Hepatocyte (in vitro differentiated cells): ENCODE results near the gene F12. TPM values are rescaled to one million over a fixed set of nuclear protein-coding genes. Genes with fewer than 3 reads are reported as not detected.

Source experiments
- DNase-seq: peaks from one replicate; pipeline ENCODE4 v3.0.0-alpha.2; 2016; ENCODE audit warnings: low spot score
- H2AFZ ChIP-seq: fragments of 200-600 bp; sonication (generic); 2 replicates; pipeline ENCODE4 v1.6.0; 2016; ENCODE audit warnings: antibody characterized with exemption, mild to moderate bottlenecking
- H3K27ac ChIP-seq: fragments of 200-600 bp; sonication (generic); 2 replicates; pipeline ENCODE4 v1.5.1; 2016; ENCODE audit warnings: mild to moderate bottlenecking
- H3K27me3 ChIP-seq: fragments of 200-600 bp; sonication (generic); 2 replicates; pipeline ENCODE4 v1.6.1; 2016
- H3K36me3 ChIP-seq: fragments of 200-600 bp; sonication (generic); replicated peaks from 2 replicates; pipeline ENCODE4 v1.5.1; 2016; ENCODE audit warnings: low read depth; ENCODE audit not compliant: insufficient read depth
- H3K4me1 ChIP-seq: fragments of 200-600 bp; sonication (generic); 2 replicates; pipeline ENCODE4 v1.5.1; 2016; ENCODE audit warnings: mild to moderate bottlenecking, moderate library complexity; ENCODE audit not compliant: insufficient read depth
- H3K4me2 ChIP-seq: fragments of 200-600 bp; sonication (generic); 2 replicates; pipeline ENCODE4 v1.6.0; 2016
- H3K4me3 ChIP-seq: fragments of 200-600 bp; sonication (generic); 2 replicates; pipeline ENCODE4 v1.5.1; 2016; ENCODE audit warnings: mild to moderate bottlenecking
- H3K79me2 ChIP-seq: fragments of 200-600 bp; sonication (generic); 2 replicates; pipeline ENCODE4 v1.6.0; 2017; ENCODE audit warnings: mild to moderate bottlenecking
- H3K9me2 ChIP-seq: fragments of 200-600 bp; sonication (generic); replicated peaks from 2 replicates; pipeline ENCODE4 v1.6.0; 2017; ENCODE audit warnings: mild to moderate bottlenecking; ENCODE audit not compliant: insufficient read depth
- H3K9me3 ChIP-seq: fragments of 200-600 bp; sonication (generic); 2 replicates; pipeline ENCODE4 v1.5.1; 2016; ENCODE audit warnings: low read depth, mild to moderate bottlenecking
- H4K20me1 ChIP-seq: fragments of 200-600 bp; sonication (generic); 2 replicates; pipeline ENCODE4 v1.6.0; 2016; ENCODE audit warnings: mild to moderate bottlenecking; ENCODE audit not compliant: insufficient read depth, poor library complexity, severe bottlenecking
- EZH2 ChIP-seq: fragments of 200-600 bp; sonication (generic); IDR thresholded peaks from 2 replicates; pipeline ENCODE4 v1.6.1; 2016; ENCODE audit warnings: antibody characterized with exemption, mild to moderate bottlenecking, borderline replicate concordance
- EZH2phosphoT487 ChIP-seq: fragments of 200-600 bp; sonication (generic); IDR thresholded peaks from one replicate; pipeline ENCODE4 v1.6.1; 2018; ENCODE audit warnings: antibody characterized with exemption, mild to moderate bottlenecking, low read depth, moderate library complexity; ENCODE audit not compliant: unreplicated experiment, severe bottlenecking
- WGBS: methylation state at CpG from one replicate; pipeline ENCODE4 v1.1.6; 2016; ENCODE audit warnings: low lambda C conversion rate; ENCODE audit errors: missing lambda C conversion rate; 5-methylcytosine and 5-hydroxymethylcytosine counted together
- polyA plus RNA-seq: library from polyadenylated mRNA; unstranded; fragments of >200 nt; fragmentation: Nextera tagmentation; extraction: Ambion mirVana; gene quantifications from 2 replicates; pipeline ENCODE4 v1.2.1, GENCODE V29; 2016
- total RNA-seq: library from RNA; depleted of rRNA; stranded (reverse); fragments of >200 nt; gene quantifications from 2 replicates; pipeline ENCODE4 v1.2.3, GENCODE V29; 2014
- TF ChIP-seq, protein P1 (sequence below): fragments of 200-600 bp; sonication (generic); IDR thresholded peaks from 2 replicates; pipeline ENCODE4 v1.5.1; 2016; ENCODE audit warnings: antibody characterized with exemption, mild to moderate bottlenecking; ENCODE audit not compliant: poor library complexity

The F12 gene
- total and polyA plus RNA-seq, 2 experiments from 2014 or later: 18.2 to 46.6 TPM

DNA sequence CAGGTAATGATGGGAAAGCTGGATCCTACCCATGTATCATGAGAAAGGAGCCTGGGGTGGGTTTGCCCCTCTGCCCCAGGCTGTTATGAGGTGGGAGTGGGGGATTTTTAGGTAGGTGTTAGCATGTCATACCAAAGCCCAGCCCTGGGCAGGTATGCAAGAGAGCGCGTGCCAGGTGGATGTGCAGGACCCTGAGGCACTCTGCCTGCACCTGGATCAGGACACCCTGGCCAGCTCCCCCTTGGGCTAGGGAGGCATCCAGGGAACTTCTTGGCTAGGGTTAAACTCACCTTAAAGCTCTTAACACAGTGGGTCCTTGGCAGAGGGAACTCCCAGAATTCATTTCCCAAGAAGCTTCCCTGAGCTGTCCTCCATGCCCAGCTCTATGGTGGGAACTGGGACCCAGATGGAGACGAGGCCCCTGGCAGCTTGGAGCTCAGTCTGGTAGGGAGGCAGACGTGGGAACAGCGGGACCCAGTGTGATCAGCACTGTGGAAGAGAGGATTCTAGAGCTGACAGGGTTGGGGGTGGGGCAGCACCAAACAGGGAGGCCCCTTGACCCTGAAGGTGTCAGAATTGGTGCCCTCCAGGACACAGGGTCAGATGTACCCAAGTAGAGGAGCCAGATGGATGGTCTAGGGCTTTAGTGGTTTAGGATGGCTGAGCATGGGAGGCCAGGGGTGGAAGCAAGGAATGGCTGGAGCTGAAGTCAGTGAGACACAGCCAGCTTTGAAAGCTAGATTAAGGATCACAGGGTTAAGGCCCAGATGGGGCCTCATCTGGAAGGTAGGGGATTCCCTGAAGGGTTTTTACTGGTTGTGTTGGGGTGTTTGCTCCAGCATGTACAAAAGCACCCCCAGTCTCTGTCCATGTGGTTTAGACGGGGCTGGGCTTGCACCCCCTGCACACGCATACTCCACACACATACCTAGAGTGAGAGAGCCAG lies 35.0 kb upstream of the F12 start:
- no peak overlapping the region for H3K4me2 ChIP-seq
- 82% methylated on average over 7 of the region's 7 CpGs for WGBS
- peaks cover 13% of the 10 kb centered on the region for H3K4me1 ChIP-seq
- peaks cover 3% of the 10 kb centered on the region for H3K27me3 ChIP-seq
- no peak for TF ChIP-seq EZH2phosphoT487
- TF ChIP-seq, protein P1, sequence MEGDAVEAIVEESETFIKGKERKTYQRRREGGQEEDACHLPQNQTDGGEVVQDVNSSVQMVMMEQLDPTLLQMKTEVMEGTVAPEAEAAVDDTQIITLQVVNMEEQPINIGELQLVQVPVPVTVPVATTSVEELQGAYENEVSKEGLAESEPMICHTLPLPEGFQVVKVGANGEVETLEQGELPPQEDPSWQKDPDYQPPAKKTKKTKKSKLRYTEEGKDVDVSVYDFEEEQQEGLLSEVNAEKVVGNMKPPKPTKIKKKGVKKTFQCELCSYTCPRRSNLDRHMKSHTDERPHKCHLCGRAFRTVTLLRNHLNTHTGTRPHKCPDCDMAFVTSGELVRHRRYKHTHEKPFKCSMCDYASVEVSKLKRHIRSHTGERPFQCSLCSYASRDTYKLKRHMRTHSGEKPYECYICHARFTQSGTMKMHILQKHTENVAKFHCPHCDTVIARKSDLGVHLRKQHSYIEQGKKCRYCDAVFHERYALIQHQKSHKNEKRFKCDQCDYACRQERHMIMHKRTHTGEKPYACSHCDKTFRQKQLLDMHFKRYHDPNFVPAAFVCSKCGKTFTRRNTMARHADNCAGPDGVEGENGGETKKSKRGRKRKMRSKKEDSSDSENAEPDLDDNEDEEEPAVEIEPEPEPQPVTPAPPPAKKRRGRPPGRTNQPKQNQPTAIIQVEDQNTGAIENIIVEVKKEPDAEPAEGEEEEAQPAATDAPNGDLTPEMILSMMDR: no peak
- H3K27ac ChIP-seq: no peak overlapping the region
- H3K4me3 ChIP-seq: no peak overlapping the region
- H3K79me2 ChIP-seq: no peaks in the 10 kb centered on the region
- no peaks in the 10 kb centered on the region for H3K9me2 ChIP-seq
- H2AFZ ChIP-seq: no peak overlapping the region
- H3K36me3 ChIP-seq: no peaks in the 10 kb centered on the region
- DNase-seq: no peak
- no peaks in the 10 kb centered on the region for H4K20me1 ChIP-seq
- no peaks in the 10 kb centered on the region for H3K9me3 ChIP-seq

DNA sequence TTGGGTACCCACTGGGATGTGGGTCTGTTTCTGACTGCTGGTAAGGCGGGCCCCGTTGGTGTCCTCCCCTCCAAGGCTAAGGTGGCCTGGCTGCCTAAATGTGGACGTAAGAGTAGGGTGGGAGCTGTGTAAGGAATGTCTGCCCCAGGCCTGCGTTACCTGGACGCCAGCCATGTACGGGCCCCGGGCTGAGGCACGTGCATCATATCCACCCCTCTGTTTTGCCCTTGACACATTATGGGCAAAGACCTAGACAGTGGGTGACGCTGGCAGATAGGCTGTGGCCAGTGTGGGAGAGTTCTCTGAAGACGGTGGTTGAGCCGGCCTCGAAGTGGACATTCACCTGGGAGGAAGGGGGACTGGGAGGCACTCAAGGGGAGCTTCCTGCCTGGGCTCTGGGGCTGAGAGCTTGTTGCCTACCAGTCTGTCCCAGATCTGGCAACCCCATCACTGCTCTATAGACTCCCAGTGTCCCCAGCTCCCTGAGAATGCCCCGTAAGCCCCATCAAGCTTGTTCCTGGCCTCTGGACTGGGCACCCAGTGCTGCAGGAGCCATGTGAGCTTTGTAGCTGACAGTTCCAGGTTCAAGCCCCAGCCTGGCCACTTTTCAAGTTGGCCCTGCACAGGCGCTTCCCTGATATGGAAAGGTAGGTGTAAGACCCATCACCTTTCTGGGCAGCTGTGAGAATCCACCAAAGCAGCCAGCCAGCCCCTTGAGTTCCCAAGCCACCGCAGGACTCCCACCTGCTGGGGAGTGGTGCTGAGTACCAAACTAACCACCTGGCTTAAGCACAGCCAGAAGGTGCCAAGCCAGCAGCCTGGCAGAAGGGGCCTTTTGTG lies 34.0 kb upstream of the F12 start:
- H3K9me3 ChIP-seq: no peaks in the 10 kb centered on the region
- 93% methylated on average over 15 of the region's 15 CpGs for WGBS
- H3K4me2 ChIP-seq: no peak overlapping the region
- no peak overlapping the region for H2AFZ ChIP-seq
- H3K27ac ChIP-seq: no peak overlapping the region
- TF ChIP-seq EZH2 (no peak), EZH2phosphoT487 (no peak)
- TF ChIP-seq, protein P1: no peak
- H3K4me1 ChIP-seq: peaks cover 13% of the 10 kb centered on the region
- no peaks in the 10 kb centered on the region for H4K20me1 ChIP-seq
- H3K79me2 ChIP-seq: no peaks in the 10 kb centered on the region
- no peak overlapping the region for H3K4me3 ChIP-seq
- H3K36me3 ChIP-seq: no peaks in the 10 kb centered on the region
- peaks cover 3% of the 10 kb centered on the region for H3K27me3 ChIP-seq
- no peaks in the 10 kb centered on the region for H3K9me2 ChIP-seq
- DNase-seq: no peak

DNA sequence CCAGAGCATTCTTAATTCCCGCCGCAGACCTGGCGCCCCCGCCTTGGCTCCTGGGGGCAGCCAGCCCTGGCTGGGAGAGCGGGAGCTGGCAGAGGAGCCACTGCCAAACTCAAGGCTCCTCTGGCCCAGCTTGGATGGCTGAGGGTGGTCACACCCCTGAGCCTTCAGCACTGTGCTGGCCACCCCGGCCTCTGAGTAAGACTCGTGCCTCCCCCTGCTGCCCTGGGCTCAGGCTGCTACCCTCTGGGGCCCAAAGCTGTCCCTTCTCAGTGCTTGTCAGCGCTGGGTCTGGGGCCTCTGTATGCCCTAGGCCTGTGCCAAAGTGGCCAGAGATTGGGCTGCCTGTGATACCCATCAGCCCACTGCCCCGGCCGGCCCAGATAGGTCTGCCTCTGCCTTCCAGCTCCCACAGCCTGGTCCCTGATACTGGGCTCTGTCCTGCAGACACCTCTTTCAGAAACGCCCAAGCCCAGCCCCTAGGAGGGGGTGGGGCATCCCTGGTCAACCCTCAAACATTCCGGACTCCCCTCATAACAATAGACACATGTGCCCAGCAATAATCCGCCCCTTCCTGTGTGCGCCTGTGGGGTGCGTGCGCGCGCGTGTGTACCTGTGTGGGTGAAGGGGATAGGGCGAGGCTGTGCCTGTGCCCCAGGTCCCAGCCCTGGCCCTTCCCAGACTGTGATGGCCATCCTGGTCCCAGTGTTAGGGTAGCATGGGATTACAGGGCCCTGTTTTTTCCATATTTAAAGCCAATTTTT lies 32.9 kb upstream of the F12 start:
- no peaks in the 10 kb centered on the region for H3K79me2 ChIP-seq
- 92% methylated on average over 20 of the region's 20 CpGs for WGBS
- no peak overlapping the region for H3K27ac ChIP-seq
- H3K4me3 ChIP-seq: no peak overlapping the region
- peaks cover 8% of the 10 kb centered on the region for H3K4me1 ChIP-seq
- no peaks in the 10 kb centered on the region for H3K36me3 ChIP-seq
- no peak for DNase-seq
- no peaks in the 10 kb centered on the region for H3K9me2 ChIP-seq
- peaks cover 3% of the 10 kb centered on the region for H3K27me3 ChIP-seq
- TF ChIP-seq EZH2phosphoT487 (no peak), EZH2 (no peak)
- TF ChIP-seq, protein P1: no peak
- no peaks in the 10 kb centered on the region for H3K9me3 ChIP-seq
- H4K20me1 ChIP-seq: no peaks in the 10 kb centered on the region
- H2AFZ ChIP-seq: no peak overlapping the region
- no peak overlapping the region for H3K4me2 ChIP-seq
